ENCODE results near the gene SCNN1B. TPM values are rescaled to one million over a fixed set of nuclear protein-coding genes. Genes with fewer than 3 reads are reported as not detected.

Gene SCNN1B
- total RNA-seq, 2 donors from 2014 or later, result not detected

GRCh38 chr16:23274968-23275367, 27.1 kb upstream of the SCNN1B start:
- Mint-ChIP-seq H3K4me3 (no peak overlapping the region), H3K27ac (no peak overlapping the region), H3K36me3 (ENCODE audit: low read depth) (no peaks in the 10 kb centered on the region), H3K27me3 (ENCODE audit: insufficient read depth) (peaks cover 2% of the 10 kb centered on the region), H3K4me1 (peaks cover 6% of the 10 kb centered on the region), H3K9me3 (no peaks in the 10 kb centered on the region)
- H3K36me3 ChIP-seq (ENCODE audit: control insufficient read depth, insufficient read depth, low read length), result no peaks in the 10 kb centered on the region
- peaks cover 6% of the 10 kb centered on the region for H3K4me1 ChIP-seq (ENCODE audit: control insufficient read depth, insufficient read depth, low read length)
- H3K27ac ChIP-seq (ENCODE audit: low read depth, low read length), result no peak overlapping the region
- no peaks in the 10 kb centered on the region for H3K27me3 ChIP-seq (ENCODE audit: control insufficient read depth, insufficient read depth, low read length, poor library complexity, severe bottlenecking)
- H3K9ac ChIP-seq (ENCODE audit: extremely low read depth, low read length, poor library complexity, severe bottlenecking), result no peak overlapping the region
- H3K9me3 ChIP-seq (ENCODE audit: control insufficient read depth, low read length), result no peaks in the 10 kb centered on the region
- no peak for TF ChIP-seq CTCF (conservative IDR thresholded peaks at IDR 0.05)
- DNase-seq, result no peak
- 72 to 78% methylated on average over 2 of the region's 2 CpGs for WGBS, 2 experiments (ENCODE audit: insufficient coverage in 1 of 2, insufficient read length in 1 of 2)
- H3K4me3 ChIP-seq (ENCODE audit: low read length), result no peak overlapping the region

DNA sequence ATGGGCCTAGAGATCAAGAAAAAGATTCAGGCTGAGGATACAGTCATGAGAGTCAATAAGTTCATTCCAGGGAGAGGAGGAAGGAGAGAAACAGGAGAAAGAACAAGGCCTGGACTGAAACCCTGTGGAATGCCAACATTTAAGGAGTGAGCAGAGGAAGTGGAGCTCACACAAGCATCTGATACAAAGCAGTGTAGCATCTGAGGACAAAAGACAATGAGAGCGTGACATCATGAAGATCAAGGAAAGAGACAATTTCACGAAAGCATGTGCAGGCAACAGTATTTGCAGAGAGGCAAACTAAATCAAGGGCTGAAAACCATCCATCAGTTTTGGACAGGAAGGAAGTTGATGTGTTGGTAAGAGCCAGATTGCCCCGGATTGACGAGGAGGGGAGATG, 25.3 kb upstream of the SCNN1B start:
- no peak for TF ChIP-seq CTCF (conservative IDR thresholded peaks at IDR 0.05)
- DNase-seq, result no peak
- Mint-ChIP-seq H3K4me1 (peaks cover 6% of the 10 kb centered on the region), H3K9me3 (no peaks in the 10 kb centered on the region), H3K36me3 (ENCODE audit: low read depth) (no peaks in the 10 kb centered on the region), H3K27ac (no peak overlapping the region), H3K27me3 (ENCODE audit: insufficient read depth) (peaks cover 2% of the 10 kb centered on the region), H3K4me3 (no peak overlapping the region)
- H3K36me3 ChIP-seq (ENCODE audit: control insufficient read depth, insufficient read depth, low read length), result no peaks in the 10 kb centered on the region
- H3K27ac ChIP-seq (ENCODE audit: low read depth, low read length), result no peak overlapping the region
- H3K4me1 ChIP-seq (ENCODE audit: control insufficient read depth, insufficient read depth, low read length), result peaks cover 6% of the 10 kb centered on the region
- no peak overlapping the region for H3K9ac ChIP-seq (ENCODE audit: extremely low read depth, low read length, poor library complexity, severe bottlenecking)
- H3K27me3 ChIP-seq (ENCODE audit: control insufficient read depth, insufficient read depth, low read length, poor library complexity, severe bottlenecking), result no peaks in the 10 kb centered on the region
- no peaks in the 10 kb centered on the region for H3K9me3 ChIP-seq (ENCODE audit: control insufficient read depth, low read length)
- H3K4me3 ChIP-seq (ENCODE audit: low read length), result no peak overlapping the region
- WGBS, 2 experiments (ENCODE audit: insufficient coverage in 1 of 2, insufficient read length in 1 of 2), result 85 to 89% methylated on average over 4 of the region's 4 CpGs

DNA sequence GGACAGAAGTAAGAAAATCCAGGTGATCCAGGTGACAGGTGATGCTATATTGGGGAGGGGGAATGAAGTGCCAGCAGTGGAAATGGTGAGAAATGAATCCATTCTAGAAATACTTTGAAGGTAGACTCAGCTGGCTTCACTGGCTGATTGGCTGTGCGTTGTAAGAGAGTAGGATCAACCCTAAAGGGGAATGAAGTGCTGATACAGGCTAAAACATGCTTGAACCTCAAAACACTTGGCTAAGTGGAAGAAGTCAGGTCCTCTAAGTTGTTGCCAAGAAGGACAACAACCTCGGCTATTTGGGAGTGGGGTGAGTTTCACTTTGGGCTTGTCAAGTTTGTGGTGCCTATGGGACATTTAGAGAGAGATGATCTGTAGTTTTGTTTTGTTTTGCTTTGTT, 24.1 kb upstream of the SCNN1B start:
- no peak overlapping the region for H3K27ac Mint-ChIP-seq
- H3K36me3 ChIP-seq (ENCODE audit: control insufficient read depth, insufficient read depth, low read length), result no peaks in the 10 kb centered on the region
- no peaks in the 10 kb centered on the region for H3K9me3 Mint-ChIP-seq
- no peak overlapping the region for H3K4me3 Mint-ChIP-seq
- H3K27ac ChIP-seq (ENCODE audit: low read depth, low read length), result no peak overlapping the region
- DNase-seq, result no peak
- H3K9ac ChIP-seq (ENCODE audit: extremely low read depth, low read length, poor library complexity, severe bottlenecking), result no peak overlapping the region
- H3K4me1 Mint-ChIP-seq, result peaks cover 6% of the 10 kb centered on the region
- no peaks in the 10 kb centered on the region for H3K36me3 Mint-ChIP-seq (ENCODE audit: low read depth)
- H3K4me1 ChIP-seq (ENCODE audit: control insufficient read depth, insufficient read depth, low read length), result peaks cover 6% of the 10 kb centered on the region
- TF ChIP-seq CTCF (conservative IDR thresholded peaks at IDR 0.05), result no peak
- H3K27me3 ChIP-seq (ENCODE audit: control insufficient read depth, insufficient read depth, low read length, poor library complexity, severe bottlenecking), result no peaks in the 10 kb centered on the region
- WGBS, 2 experiments (ENCODE audit: insufficient coverage in 1 of 2, insufficient read length in 1 of 2), result 88 to 100% methylated on average over 1 to 2 of the region's 2 CpGs
- peaks cover 2% of the 10 kb centered on the region for H3K27me3 Mint-ChIP-seq (ENCODE audit: insufficient read depth)
- H3K9me3 ChIP-seq (ENCODE audit: control insufficient read depth, low read length), result peaks cover 8% of the 10 kb centered on the region
- no peak overlapping the region for H3K4me3 ChIP-seq (ENCODE audit: low read length)
